Hepatocyte (in vitro differentiated cells): ENCODE measurements around the gene COX14.

Experiments used
- CTCF ChIP-seq: fragments of 200-600 bp; sonication (generic); IDR thresholded peaks from 2 replicates; pipeline ENCODE4 v1.5.1; 2016; ENCODE audit warnings: antibody characterized with exemption, mild to moderate bottlenecking; ENCODE audit not compliant: poor library complexity
- EZH2 ChIP-seq: fragments of 200-600 bp; sonication (generic); IDR thresholded peaks from 2 replicates; pipeline ENCODE4 v1.6.1; 2016; ENCODE audit warnings: antibody characterized with exemption, mild to moderate bottlenecking, borderline replicate concordance
- EZH2phosphoT487 ChIP-seq: fragments of 200-600 bp; sonication (generic); IDR thresholded peaks from one replicate; pipeline ENCODE4 v1.6.1; 2018; ENCODE audit warnings: antibody characterized with exemption, mild to moderate bottlenecking, low read depth, moderate library complexity; ENCODE audit not compliant: unreplicated experiment, severe bottlenecking

DNA sequence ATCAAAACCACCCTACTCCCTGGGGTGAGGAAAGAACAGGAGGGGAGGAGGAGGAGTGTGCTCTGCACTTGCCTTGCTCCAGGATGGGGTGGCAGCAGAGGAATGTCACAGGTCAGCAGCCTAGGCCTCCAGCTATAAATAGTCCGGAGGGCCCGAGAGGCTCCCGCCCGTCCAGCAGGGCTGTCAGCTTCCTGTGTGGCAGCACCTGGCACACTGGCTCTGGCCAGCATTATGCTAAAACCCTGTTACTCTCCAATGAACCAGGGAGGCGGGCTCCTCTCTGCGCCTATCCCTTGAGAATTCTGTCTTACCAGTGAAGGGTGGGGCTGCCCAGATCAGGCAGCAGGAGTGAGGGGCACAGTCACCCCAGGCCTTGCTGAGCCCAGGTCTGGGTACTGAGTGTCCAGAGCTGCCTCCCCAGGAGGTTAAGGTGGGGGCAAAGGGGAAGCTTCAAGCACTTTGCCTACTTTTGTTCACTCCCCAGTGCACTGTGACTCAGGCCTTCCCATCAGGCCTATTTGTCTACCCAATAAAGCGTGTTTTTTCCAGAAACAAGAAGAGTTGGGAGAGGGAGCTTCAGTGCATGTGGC, 1.2 kb upstream of the COX14 start:
- no peak for TF ChIP-seq EZH2
- no peak for TF ChIP-seq CTCF
- no peak for TF ChIP-seq EZH2phosphoT487
